T-helper 17 cell (primary cell): ENCODE results near the gene CYBB. TPM values are rescaled to one million over a fixed set of nuclear protein-coding genes. Genes with fewer than 3 reads are reported as not detected.

Experiments used
- ATAC-seq: fragments of 150-1000 bp; cut with Tn5 transposase; 2 replicates; pipeline ENCODE4 v1.10.0; 2021; ENCODE audit warnings: mild to moderate bottlenecking, moderate library complexity
- DNase-seq, 3 donors: peaks; one replicate each; pipeline versions ENCODE4 v3.0.0 to v3.0.0-alpha.2; 2020 to 2021
- H3K9me3 ChIP-seq: one replicate; pipeline ENCODE4 v1.7.0; 2013; ENCODE audit warnings: low read length, mild to moderate bottlenecking; ENCODE audit not compliant: control insufficient read depth, poor library complexity, severe bottlenecking
- H3K27ac Mint-ChIP-seq: one replicate; pipeline ENCODE4 v1.8.0; 2022; ENCODE audit warnings: mild to moderate bottlenecking, moderate library complexity, mixed read lengths
- H3K27me3 Mint-ChIP-seq: one replicate; pipeline ENCODE4 v1.8.0; 2022; ENCODE audit warnings: mixed read lengths
- H3K36me3 Mint-ChIP-seq: one replicate; pipeline ENCODE4 v1.8.0; 2022; ENCODE audit warnings: low read depth, mixed read lengths
- H3K4me1 Mint-ChIP-seq: one replicate; pipeline ENCODE4 v1.8.0; 2022; ENCODE audit warnings: mild to moderate bottlenecking, mixed read lengths
- H3K4me3 Mint-ChIP-seq: one replicate; pipeline ENCODE4 v1.8.0; 2022; ENCODE audit warnings: mild to moderate bottlenecking, moderate library complexity, mixed read lengths
- total RNA-seq, 4 donors: library from RNA in 2 of 4; stranded (reverse) in 2 of 4; gene quantifications; one replicate each; pipeline ENCODE4 v1.2.3 and lab custom pipeline; 2022 to 2026

The CYBB gene
- total RNA-seq, 2 donors from 2014 or later, result 2.3 to 15.5 TPM

- H3K4me3 Mint-ChIP-seq, result no peak overlapping the region
- H3K36me3 Mint-ChIP-seq, result peaks cover 2% of the 10 kb centered on the region
- no peaks in the 10 kb centered on the region for H3K27me3 Mint-ChIP-seq
- no peaks in the 10 kb centered on the region for H3K9me3 ChIP-seq
- peak; percentile 73 for ATAC-seq
- peak overlapping the region; percentile 68 for H3K27ac Mint-ChIP-seq
- peaks cover 26% of the 10 kb centered on the region for H3K4me1 Mint-ChIP-seq
- DNase-seq, result peak; percentile 10 to 29 (median 16)
These were observed 45.5 kb downstream of the CYBB start for GRCh38 chrX:37825215-37825842.

DNA sequence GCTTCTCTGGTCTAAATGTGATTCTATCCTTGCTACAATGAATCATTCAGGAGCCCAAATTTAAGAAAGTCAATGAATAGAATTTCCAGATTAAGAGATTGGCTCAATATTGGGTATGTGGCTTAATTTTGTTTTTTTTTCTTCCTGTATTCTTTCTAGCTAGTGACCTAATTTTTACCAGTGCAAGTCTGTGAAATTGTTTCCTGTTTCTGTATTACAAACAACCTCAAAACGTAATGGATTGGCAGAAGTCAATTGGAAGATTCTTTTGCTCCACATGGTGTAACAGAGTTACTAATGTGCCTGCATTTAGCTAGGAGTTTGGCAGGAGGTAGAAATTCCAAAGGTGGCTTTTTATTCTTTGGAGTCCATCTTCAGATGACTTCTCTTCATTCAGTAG, 49.9 kb downstream of the CYBB start:
- no peaks in the 10 kb centered on the region for H3K36me3 Mint-ChIP-seq
- peak overlapping the region; percentile 89 for H3K27ac Mint-ChIP-seq
- DNase-seq (no peak), ATAC-seq (peak; percentile 64)
- H3K4me1 Mint-ChIP-seq, result peaks cover 15% of the 10 kb centered on the region
- no peaks in the 10 kb centered on the region for H3K27me3 Mint-ChIP-seq
- H3K4me3 Mint-ChIP-seq, result peak overlapping the region; percentile 61
- no peaks in the 10 kb centered on the region for H3K9me3 ChIP-seq

- no peak overlapping the region for H3K4me3 Mint-ChIP-seq
- H3K36me3 Mint-ChIP-seq, result no peaks in the 10 kb centered on the region
- no peaks in the 10 kb centered on the region for H3K27me3 Mint-ChIP-seq
- H3K4me1 Mint-ChIP-seq, result peaks cover 9% of the 10 kb centered on the region
- DNase-seq (no peak), ATAC-seq (no peak)
- no peaks in the 10 kb centered on the region for H3K9me3 ChIP-seq
- peak overlapping the region; percentile 89 for H3K27ac Mint-ChIP-seq
These were observed 50.5 kb downstream of the CYBB start for GRCh38 chrX:37830371-37830770.

- no peak overlapping the region for H3K27ac Mint-ChIP-seq
These were observed 55.1 kb downstream of the CYBB start for GRCh38 chrX:37834937-37835336.

GRCh38 chrX:37840931-37841330, 61.1 kb downstream of the CYBB start:
- Mint-ChIP-seq H3K27ac (no peak overlapping the region), H3K27me3 (no peaks in the 10 kb centered on the region), H3K4me3 (no peak overlapping the region), H3K4me1 (peaks cover 8% of the 10 kb centered on the region), H3K36me3 (peaks cover 2% of the 10 kb centered on the region)
- no peaks in the 10 kb centered on the region for H3K9me3 ChIP-seq
- no peak for ATAC-seq
- DNase-seq, result no peak

More at GRCh38 chrX:37834937-37835336, 55.1 kb downstream of the CYBB start:
- Mint-ChIP-seq H3K4me3 (no peak overlapping the region), H3K36me3 (no peaks in the 10 kb centered on the region), H3K4me1 (peaks cover 2% of the 10 kb centered on the region), H3K27me3 (no peaks in the 10 kb centered on the region)
- no peaks in the 10 kb centered on the region for H3K9me3 ChIP-seq
- ATAC-seq (no peak), DNase-seq (no peak)

DNA sequence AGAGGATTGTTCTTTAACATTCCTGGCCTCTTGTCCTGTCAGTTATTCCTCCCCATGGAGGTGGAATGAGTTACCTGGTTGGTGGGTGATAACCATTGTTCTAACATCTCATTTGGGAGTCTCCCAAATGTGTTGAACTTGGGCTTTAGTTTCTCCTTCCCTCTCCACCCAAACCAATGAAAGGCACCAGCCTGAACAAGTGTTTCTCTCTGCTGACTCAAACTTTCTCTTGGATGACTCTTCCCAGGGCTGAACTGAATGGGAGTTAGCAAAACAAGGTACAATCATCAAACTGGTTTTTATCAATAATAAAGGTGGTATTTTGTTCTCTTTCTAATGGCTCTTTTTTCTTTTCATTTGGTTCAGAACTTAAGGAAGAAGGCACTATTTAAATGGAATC, 64.8 kb downstream of the CYBB start:
- no peak for DNase-seq
- Mint-ChIP-seq H3K36me3 (peaks cover 2% of the 10 kb centered on the region), H3K4me1 (peaks cover 14% of the 10 kb centered on the region), H3K4me3 (no peak overlapping the region), H3K27me3 (no peaks in the 10 kb centered on the region), H3K27ac (peak overlapping the region; percentile 47)
- no peak for ATAC-seq
- H3K9me3 ChIP-seq, result no peaks in the 10 kb centered on the region

GRCh38 chrX:37846141-37846540, 66.3 kb downstream of the CYBB start:
- H3K9me3 ChIP-seq, result no peaks in the 10 kb centered on the region
- Mint-ChIP-seq H3K4me1 (peaks cover 11% of the 10 kb centered on the region), H3K36me3 (no peaks in the 10 kb centered on the region), H3K27ac (peak overlapping the region; percentile 70), H3K27me3 (no peaks in the 10 kb centered on the region), H3K4me3 (peak overlapping the region; percentile 83)
- no peak for DNase-seq
- ATAC-seq, result no peak

GRCh38 chrX:37846558-37846933, 66.7 kb downstream of the CYBB start:
- Mint-ChIP-seq H3K4me1 (peaks cover 9% of the 10 kb centered on the region), H3K36me3 (no peaks in the 10 kb centered on the region), H3K27ac (peak overlapping the region; percentile 70), H3K27me3 (no peaks in the 10 kb centered on the region), H3K4me3 (peak overlapping the region; percentile 83)
- DNase-seq (no peak), ATAC-seq (no peak)
- H3K9me3 ChIP-seq, result no peaks in the 10 kb centered on the region

DNA sequence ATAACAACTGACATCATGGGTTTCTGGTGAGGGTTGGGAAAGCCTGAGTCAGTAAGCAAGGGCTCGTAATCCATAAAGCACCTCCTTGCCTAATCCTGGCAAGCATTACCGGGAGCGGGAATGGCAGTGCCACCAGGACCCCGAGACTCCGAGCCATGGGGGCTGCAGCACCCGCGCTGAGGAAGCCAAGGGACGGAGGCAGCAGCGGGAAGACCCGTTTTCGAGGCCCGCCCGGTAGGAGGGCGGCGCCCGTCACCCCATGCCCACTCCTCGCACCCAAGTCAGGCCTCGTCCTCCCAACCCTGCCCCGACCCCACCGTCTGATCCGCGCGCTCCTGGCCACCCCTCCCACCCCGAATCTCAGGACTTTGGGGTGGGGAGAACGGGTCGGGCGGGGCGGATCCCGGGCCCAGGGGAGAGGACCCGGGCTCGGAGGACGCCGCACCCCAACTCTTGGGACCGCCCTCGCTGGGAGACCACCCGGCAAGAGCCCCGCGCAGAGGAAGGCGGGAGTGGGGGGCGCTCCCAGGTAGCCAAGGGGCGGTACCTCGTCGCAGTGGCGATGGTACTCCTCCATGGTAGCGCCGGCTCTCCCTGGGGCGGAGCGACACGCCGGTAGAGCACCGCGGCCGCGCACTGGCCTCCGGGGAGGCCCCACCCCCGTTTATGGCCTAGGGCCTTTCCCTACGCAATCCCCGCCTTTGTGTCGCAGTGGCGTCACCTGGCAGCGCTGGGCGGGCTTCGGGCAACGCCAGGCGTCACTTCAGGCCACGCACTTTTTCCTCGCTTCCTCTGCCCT, 67.3 kb downstream of the CYBB start, which contains the start of gene DYNLT3:
Gene DYNLT3 (minus strand): TSS at position 638 of the 799 bp plus-strand sequence. CDS start 61 bp downstream, at position 577.
- no peaks in the 10 kb centered on the region for H3K9me3 ChIP-seq
- H3K4me3 Mint-ChIP-seq, result peak within 1 kb of the TSS; percentile 83
- peak; percentile 99 for ATAC-seq
- peak; percentile 68 to 72 (median 70) for DNase-seq
- H3K36me3 Mint-ChIP-seq, result no peaks in the 10 kb centered on the region
- no peaks in the 10 kb centered on the region for H3K27me3 Mint-ChIP-seq
- peaks cover 9% of the 10 kb centered on the region for H3K4me1 Mint-ChIP-seq
- peak within 1 kb of the TSS; percentile 74 for H3K27ac Mint-ChIP-seq

GRCh38 chrX:37847733-37848197, 67.9 kb downstream of the CYBB start:
- Mint-ChIP-seq H3K4me3 (peak overlapping the region; percentile 83), H3K27ac (peak overlapping the region; percentile 74), H3K4me1 (peaks cover 9% of the 10 kb centered on the region), H3K27me3 (no peaks in the 10 kb centered on the region), H3K36me3 (no peaks in the 10 kb centered on the region)
- ATAC-seq (no peak), DNase-seq (no peak)
- no peaks in the 10 kb centered on the region for H3K9me3 ChIP-seq

GRCh38 chrX:37854148-37854547, 74.3 kb downstream of the CYBB start:
- ATAC-seq (no peak), DNase-seq (no peak)
- Mint-ChIP-seq H3K27ac (no peak overlapping the region), H3K4me1 (no peaks in the 10 kb centered on the region), H3K4me3 (no peak overlapping the region), H3K36me3 (no peaks in the 10 kb centered on the region), H3K27me3 (no peaks in the 10 kb centered on the region)
- no peaks in the 10 kb centered on the region for H3K9me3 ChIP-seq

DNA sequence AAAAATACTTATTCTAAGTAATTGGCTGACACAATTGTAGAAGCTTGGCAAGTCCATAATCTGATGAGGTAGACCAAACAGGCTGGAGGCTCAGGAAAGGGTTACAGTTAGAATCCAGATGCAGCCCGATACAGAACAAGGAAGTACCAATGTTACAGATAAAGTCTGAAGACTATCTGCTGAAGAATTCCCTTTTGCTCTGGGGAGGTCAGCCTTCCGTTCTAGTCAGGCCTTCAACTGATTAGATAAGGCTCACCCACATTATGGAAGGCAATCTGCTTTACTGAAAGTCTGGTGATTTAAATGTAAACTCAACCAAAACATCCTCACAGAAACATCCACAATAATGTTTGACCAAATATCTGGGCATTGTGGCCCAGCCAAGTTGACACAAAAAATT, 74.9 kb downstream of the CYBB start:
- Mint-ChIP-seq H3K27ac (no peak overlapping the region), H3K4me1 (no peaks in the 10 kb centered on the region), H3K27me3 (no peaks in the 10 kb centered on the region), H3K36me3 (no peaks in the 10 kb centered on the region), H3K4me3 (no peak overlapping the region)
- DNase-seq (no peak), ATAC-seq (no peak)
- H3K9me3 ChIP-seq, result no peaks in the 10 kb centered on the region

DNA sequence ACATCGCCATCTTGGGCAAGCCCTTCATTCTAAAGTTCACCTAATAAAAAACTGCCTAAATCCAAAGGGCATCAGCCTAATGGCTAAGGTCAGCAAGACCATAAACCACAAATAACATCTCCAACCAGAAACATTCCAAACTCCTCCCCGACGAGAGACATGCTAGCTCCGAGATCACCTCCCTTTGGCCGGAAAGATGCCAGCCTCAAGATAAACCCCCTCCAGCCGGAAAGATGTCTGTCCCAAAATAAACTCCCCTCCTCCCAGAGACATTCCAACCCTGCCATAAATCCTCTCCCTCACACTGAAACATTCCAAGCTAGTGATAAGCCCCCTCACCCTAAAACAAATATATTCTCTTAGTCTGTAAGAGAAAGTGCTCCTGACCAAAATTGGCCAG, 80.9 kb downstream of the CYBB start:
- Mint-ChIP-seq H3K27me3 (no peaks in the 10 kb centered on the region), H3K36me3 (no peaks in the 10 kb centered on the region), H3K4me1 (no peaks in the 10 kb centered on the region), H3K4me3 (no peak overlapping the region), H3K27ac (no peak overlapping the region)
- ATAC-seq (no peak), DNase-seq (no peak)
- no peaks in the 10 kb centered on the region for H3K9me3 ChIP-seq
